GM23338 (cell line): ENCODE results near the gene C4orf36. TPM values are rescaled to one million over a fixed set of nuclear protein-coding genes. Genes with fewer than 3 reads are reported as not detected.

ENCODE experiments used
- ATAC-seq: fragments of 200-7000 bp; cut with Tn5 transposase; 3 replicates; pipeline ENCODE4 v1.9.1; 2020
- DNase-seq: peaks from one replicate; pipeline ENCODE4 v3.0.0-alpha.2; 2015; ENCODE audit warnings: low spot score
- H2AFZ ChIP-seq: fragments of 200-600 bp; sonication (generic); 2 replicates; pipeline ENCODE4 v1.8.0; 2016; ENCODE audit warnings: antibody characterized with exemption, mild to moderate bottlenecking, moderate library complexity
- H3F3A ChIP-seq: fragments of 200-600 bp; sonication (generic); replicated peaks from 2 replicates; pipeline ENCODE4 v1.8.0; 2017; ENCODE audit warnings: antibody characterized with exemption, mixed run types, low read depth
- H3K27ac ChIP-seq: fragments of 200-600 bp; sonication (generic); 2 replicates; pipeline ENCODE4 v1.6.1; 2016; ENCODE audit warnings: low read depth
- H3K27me3 ChIP-seq: fragments of 200-600 bp; sonication (generic); 2 replicates; pipeline ENCODE4 v1.8.0; 2016; ENCODE audit warnings: mild to moderate bottlenecking, mixed run types, moderate library complexity; ENCODE audit not compliant: insufficient read depth
- H3K36me3 ChIP-seq: fragments of 200-600 bp; sonication (generic); 2 replicates; pipeline ENCODE4 v1.8.0; 2016; ENCODE audit warnings: mild to moderate bottlenecking; ENCODE audit not compliant: insufficient read depth
- H3K4me1 ChIP-seq: fragments of 200-600 bp; sonication (generic); 2 replicates; pipeline ENCODE4 v1.8.0; 2016; ENCODE audit warnings: mild to moderate bottlenecking, moderate library complexity; ENCODE audit not compliant: insufficient read depth
- H3K4me2 ChIP-seq: fragments of 200-600 bp; sonication (generic); 2 replicates; pipeline ENCODE4 v1.7.1; 2017; ENCODE audit warnings: mixed run types
- H3K4me3 ChIP-seq: fragments of 200-600 bp; sonication (generic); 2 replicates; pipeline ENCODE4 v1.6.1; 2016; ENCODE audit warnings: mixed run types
- H3K79me2 ChIP-seq: fragments of 200-600 bp; sonication (generic); replicated peaks from 2 replicates; pipeline ENCODE4 v1.8.0; 2017; ENCODE audit warnings: mild to moderate bottlenecking; ENCODE audit not compliant: insufficient read depth
- H3K9me2 ChIP-seq: fragments of 200-600 bp; sonication (generic); 2 replicates; pipeline ENCODE4 v1.8.0; 2017; ENCODE audit not compliant: insufficient read depth
- H4K20me1 ChIP-seq: fragments of 200-600 bp; sonication (generic); replicated peaks from 2 replicates; pipeline ENCODE4 v1.8.0; 2017; ENCODE audit warnings: mild to moderate bottlenecking; ENCODE audit not compliant: insufficient read depth
- H3K27ac Mint-ChIP-seq: 2 replicates; pipeline ENCODE4 v1.8.0; 2020; ENCODE audit warnings: inconsistent platforms, mild to moderate bottlenecking, moderate library complexity, mixed read lengths
- H3K27me3 Mint-ChIP-seq: 3 replicates; pipeline ENCODE4 v1.8.0; 2022; ENCODE audit warnings: low read depth, mild to moderate bottlenecking, moderate library complexity, mixed read lengths, inconsistent platforms; ENCODE audit not compliant: insufficient read depth, poor library complexity
- H3K36me3 Mint-ChIP-seq: 3 replicates; pipeline ENCODE4 v1.8.0; 2021; ENCODE audit warnings: low read depth, mild to moderate bottlenecking, inconsistent platforms, moderate library complexity, mixed read lengths
- H3K4me1 Mint-ChIP-seq: 3 replicates; pipeline ENCODE4 v1.8.0; 2020; ENCODE audit warnings: mild to moderate bottlenecking, inconsistent platforms, mixed read lengths
- H3K4me3 Mint-ChIP-seq: 3 replicates; pipeline ENCODE4 v1.8.0; 2021; ENCODE audit warnings: moderate library complexity, mild to moderate bottlenecking, inconsistent platforms, mixed read lengths
- H3K9me3 Mint-ChIP-seq: 3 replicates; pipeline ENCODE4 v1.8.0; 2020; ENCODE audit warnings: moderate library complexity, mild to moderate bottlenecking, inconsistent platforms, mixed read lengths
- CREB1 ChIP-seq: fragments of 250-450 bp; sonication (Bioruptor Pico); IDR thresholded peaks from 2 replicates; pipeline ENCODE4 v1.5.0; 2020; ENCODE audit warnings: low read depth, mild to moderate bottlenecking, moderate library complexity
- EZH2 ChIP-seq: fragments of 200-600 bp; sonication (generic); IDR thresholded peaks from one replicate; pipeline ENCODE4 v1.8.0; 2017; ENCODE audit warnings: antibody characterized with exemption, mild to moderate bottlenecking, low read depth; ENCODE audit not compliant: unreplicated experiment
- EZH2phosphoT487 ChIP-seq: fragments of 200-600 bp; sonication (generic); IDR thresholded peaks from one replicate; pipeline ENCODE4 v1.8.1; 2018; ENCODE audit warnings: antibody characterized with exemption; ENCODE audit not compliant: unreplicated experiment
- NANOG ChIP-seq: IDR thresholded peaks from 2 replicates; pipeline ENCODE4 v1.6.1; 2016; ENCODE audit warnings: antibody characterized with exemption, borderline replicate concordance
- POLR2AphosphoS5 ChIP-seq: IDR thresholded peaks from 2 replicates; pipeline ENCODE4 v1.6.1; 2016; ENCODE audit warnings: antibody characterized with exemption, low read depth
- STAT1 ChIP-seq: IDR thresholded peaks from one replicate; pipeline ENCODE4 v1.6.1; 2016; ENCODE audit warnings: antibody characterized with exemption; ENCODE audit not compliant: unreplicated experiment
- ZNF114 ChIP-seq: fragments of 250-450 bp; sonication (Bioruptor Pico); IDR thresholded peaks from 2 replicates; pipeline ENCODE4 v1.5.0; 2020; ENCODE audit warnings: mild to moderate bottlenecking, moderate library complexity
- polyA plus RNA-seq: library from polyadenylated mRNA; unstranded; fragments of >200 nt; fragmentation: Nextera tagmentation; extraction: Ambion mirVana; gene quantifications from 2 replicates; pipeline ENCODE4 v1.2.1, GENCODE V29; 2016
- total RNA-seq: library from RNA; depleted of rRNA; stranded (reverse); fragments of >200 nt; shearing (Covaris generic); gene quantifications from 2 replicates; pipeline ENCODE4 v1.2.3, GENCODE V29; 2014
- TF ChIP-seq, protein P1 (sequence below), 2 experiments: fragments of 200-600 bp in 1 of 2; sonication (generic) in 1 of 2; conservative IDR thresholded peaks; 2 replicates each; pipeline versions ENCODE4 v1.5.1 to v1.6.1; 2016 to 2017; ENCODE audit warnings: antibody characterized with exemption in 2 of 2, low read depth in 2 of 2, mild to moderate bottlenecking in 2 of 2, moderate library complexity in 1 of 2
- TF ChIP-seq, protein P2 (sequence below): fragments of 250-450 bp; sonication (Bioruptor Pico); IDR thresholded peaks from 2 replicates; pipeline ENCODE4 v1.5.0; 2020; ENCODE audit warnings: mild to moderate bottlenecking, moderate library complexity
- TF ChIP-seq, protein P3 (sequence below): IDR thresholded peaks from 2 replicates; pipeline ENCODE4 v1.6.1; 2016; ENCODE audit warnings: antibody characterized with exemption
- TF ChIP-seq, protein P4 (sequence below): IDR thresholded peaks from one replicate; pipeline ENCODE4 v1.6.1; 2018; ENCODE audit warnings: antibody characterized with exemption; ENCODE audit not compliant: unreplicated experiment

The C4orf36 gene
- total and polyA plus RNA-seq, 2 experiments from 2014 or later = 1.1 to 1.6 TPM

DNA sequence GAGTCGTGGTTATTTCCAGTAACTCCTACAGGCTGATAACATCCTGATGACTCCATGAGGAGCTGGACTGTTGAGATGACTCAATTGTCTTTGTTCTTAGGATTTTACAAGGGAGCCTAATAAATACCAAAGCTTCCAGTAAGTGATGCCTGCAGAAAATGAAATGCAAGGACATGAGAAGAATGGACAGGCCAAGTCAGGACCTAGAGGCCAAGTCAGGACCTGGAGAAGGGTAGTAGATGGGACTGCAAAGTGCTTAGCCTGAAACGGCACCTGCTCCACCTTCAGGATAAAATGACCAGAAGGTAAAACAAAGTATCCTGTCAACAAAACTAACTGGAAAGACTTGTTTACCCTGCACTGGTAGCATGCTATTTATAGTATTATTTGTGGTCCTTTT is 36.6 kb downstream of the C4orf36 start:
- peaks cover 19% of the 10 kb centered on the region for H3K27me3 Mint-ChIP-seq
- Histone ChIP-seq H3K4me2 (no peak overlapping the region), H2AFZ (no peak overlapping the region)

More for the DNA sequence above, 36.6 kb downstream of the C4orf36 start:
- no peaks in the 10 kb centered on the region for H3K79me2 ChIP-seq
- Mint-ChIP-seq H3K27ac (no peak overlapping the region), H3K4me3 (no peak overlapping the region), H3K9me3 (no peaks in the 10 kb centered on the region), H3K4me1 (peaks cover 18% of the 10 kb centered on the region), H3K36me3 (no peaks in the 10 kb centered on the region)
- no peaks in the 10 kb centered on the region for H3K9me2 ChIP-seq
- peaks cover 49% of the 10 kb centered on the region for H3K27me3 ChIP-seq
- H3K4me3 ChIP-seq = no peak overlapping the region
- H3K4me1 ChIP-seq = peaks cover 15% of the 10 kb centered on the region
- ATAC-seq = no peak
- H3K36me3 ChIP-seq = no peaks in the 10 kb centered on the region
- no peak for DNase-seq
- peaks cover 3% of the 10 kb centered on the region; the same call in 1 of the 2 replicates for H4K20me1 ChIP-seq
- H3K27ac ChIP-seq = no peak overlapping the region
- no peaks in the 10 kb centered on the region for H3F3A ChIP-seq
- TF ChIP-seq POLR2AphosphoS5 (no peak), EZH2phosphoT487 (no peak), STAT1 (no peak), EZH2 (no peak), CREB1 (CRISPR knock-in tag) (no peak), NANOG (no peak), ZNF114 (CRISPR knock-in tag) (no peak)
- TF ChIP-seq, protein P1, sequence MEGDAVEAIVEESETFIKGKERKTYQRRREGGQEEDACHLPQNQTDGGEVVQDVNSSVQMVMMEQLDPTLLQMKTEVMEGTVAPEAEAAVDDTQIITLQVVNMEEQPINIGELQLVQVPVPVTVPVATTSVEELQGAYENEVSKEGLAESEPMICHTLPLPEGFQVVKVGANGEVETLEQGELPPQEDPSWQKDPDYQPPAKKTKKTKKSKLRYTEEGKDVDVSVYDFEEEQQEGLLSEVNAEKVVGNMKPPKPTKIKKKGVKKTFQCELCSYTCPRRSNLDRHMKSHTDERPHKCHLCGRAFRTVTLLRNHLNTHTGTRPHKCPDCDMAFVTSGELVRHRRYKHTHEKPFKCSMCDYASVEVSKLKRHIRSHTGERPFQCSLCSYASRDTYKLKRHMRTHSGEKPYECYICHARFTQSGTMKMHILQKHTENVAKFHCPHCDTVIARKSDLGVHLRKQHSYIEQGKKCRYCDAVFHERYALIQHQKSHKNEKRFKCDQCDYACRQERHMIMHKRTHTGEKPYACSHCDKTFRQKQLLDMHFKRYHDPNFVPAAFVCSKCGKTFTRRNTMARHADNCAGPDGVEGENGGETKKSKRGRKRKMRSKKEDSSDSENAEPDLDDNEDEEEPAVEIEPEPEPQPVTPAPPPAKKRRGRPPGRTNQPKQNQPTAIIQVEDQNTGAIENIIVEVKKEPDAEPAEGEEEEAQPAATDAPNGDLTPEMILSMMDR (conservative IDR thresholded peaks at IDR 0.05; ENCODE audit: low read depth in 2 of 2) = no peak
- TF ChIP-seq, protein P2, sequence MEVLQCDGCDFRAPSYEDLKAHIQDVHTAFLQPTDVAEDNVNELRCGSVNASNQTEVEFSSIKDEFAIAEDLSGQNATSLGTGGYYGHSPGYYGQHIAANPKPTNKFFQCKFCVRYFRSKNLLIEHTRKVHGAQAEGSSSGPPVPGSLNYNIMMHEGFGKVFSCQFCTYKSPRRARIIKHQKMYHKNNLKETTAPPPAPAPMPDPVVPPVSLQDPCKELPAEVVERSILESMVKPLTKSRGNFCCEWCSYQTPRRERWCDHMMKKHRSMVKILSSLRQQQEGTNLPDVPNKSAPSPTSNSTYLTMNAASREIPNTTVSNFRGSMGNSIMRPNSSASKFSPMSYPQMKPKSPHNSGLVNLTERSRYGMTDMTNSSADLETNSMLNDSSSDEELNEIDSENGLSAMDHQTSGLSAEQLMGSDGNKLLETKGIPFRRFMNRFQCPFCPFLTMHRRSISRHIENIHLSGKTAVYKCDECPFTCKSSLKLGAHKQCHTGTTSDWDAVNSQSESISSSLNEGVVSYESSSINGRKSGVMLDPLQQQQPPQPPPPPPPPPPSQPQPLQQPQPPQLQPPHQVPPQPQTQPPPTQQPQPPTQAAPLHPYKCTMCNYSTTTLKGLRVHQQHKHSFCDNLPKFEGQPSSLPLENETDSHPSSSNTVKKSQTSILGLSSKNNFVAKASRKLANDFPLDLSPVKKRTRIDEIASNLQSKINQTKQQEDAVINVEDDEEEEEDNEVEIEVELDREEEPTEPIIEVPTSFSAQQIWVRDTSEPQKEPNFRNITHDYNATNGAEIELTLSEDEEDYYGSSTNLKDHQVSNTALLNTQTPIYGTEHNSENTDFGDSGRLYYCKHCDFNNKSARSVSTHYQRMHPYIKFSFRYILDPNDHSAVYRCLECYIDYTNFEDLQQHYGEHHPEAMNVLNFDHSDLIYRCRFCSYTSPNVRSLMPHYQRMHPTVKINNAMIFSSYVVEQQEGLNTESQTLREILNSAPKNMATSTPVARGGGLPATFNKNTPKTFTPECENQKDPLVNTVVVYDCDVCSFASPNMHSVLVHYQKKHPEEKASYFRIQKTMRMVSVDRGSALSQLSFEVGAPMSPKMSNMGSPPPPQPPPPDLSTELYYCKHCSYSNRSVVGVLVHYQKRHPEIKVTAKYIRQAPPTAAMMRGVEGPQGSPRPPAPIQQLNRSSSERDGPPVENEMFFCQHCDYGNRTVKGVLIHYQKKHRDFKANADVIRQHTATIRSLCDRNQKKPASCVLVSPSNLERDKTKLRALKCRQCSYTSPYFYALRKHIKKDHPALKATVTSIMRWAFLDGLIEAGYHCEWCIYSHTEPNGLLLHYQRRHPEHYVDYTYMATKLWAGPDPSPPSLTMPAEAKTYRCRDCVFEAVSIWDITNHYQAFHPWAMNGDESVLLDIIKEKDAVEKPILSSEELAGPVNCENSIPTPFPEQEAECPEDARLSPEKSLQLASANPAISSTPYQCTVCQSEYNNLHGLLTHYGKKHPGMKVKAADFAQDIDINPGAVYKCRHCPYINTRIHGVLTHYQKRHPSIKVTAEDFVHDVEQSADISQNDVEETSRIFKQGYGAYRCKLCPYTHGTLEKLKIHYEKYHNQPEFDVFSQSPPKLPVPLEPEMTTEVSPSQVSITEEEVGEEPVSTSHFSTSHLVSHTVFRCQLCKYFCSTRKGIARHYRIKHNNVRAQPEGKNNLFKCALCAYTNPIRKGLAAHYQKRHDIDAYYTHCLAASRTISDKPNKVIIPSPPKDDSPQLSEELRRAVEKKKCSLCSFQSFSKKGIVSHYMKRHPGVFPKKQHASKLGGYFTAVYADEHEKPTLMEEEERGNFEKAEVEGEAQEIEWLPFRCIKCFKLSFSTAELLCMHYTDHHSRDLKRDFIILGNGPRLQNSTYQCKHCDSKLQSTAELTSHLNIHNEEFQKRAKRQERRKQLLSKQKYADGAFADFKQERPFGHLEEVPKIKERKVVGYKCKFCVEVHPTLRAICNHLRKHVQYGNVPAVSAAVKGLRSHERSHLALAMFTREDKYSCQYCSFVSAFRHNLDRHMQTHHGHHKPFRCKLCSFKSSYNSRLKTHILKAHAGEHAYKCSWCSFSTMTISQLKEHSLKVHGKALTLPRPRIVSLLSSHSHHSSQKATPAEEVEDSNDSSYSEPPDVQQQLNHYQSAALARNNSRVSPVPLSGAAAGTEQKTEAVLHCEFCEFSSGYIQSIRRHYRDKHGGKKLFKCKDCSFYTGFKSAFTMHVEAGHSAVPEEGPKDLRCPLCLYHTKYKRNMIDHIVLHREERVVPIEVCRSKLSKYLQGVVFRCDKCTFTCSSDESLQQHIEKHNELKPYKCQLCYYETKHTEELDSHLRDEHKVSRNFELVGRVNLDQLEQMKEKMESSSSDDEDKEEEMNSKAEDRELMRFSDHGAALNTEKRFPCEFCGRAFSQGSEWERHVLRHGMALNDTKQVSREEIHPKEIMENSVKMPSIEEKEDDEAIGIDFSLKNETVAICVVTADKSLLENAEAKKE (CRISPR knock-in tag) = no peak
- TF ChIP-seq, protein P3, sequence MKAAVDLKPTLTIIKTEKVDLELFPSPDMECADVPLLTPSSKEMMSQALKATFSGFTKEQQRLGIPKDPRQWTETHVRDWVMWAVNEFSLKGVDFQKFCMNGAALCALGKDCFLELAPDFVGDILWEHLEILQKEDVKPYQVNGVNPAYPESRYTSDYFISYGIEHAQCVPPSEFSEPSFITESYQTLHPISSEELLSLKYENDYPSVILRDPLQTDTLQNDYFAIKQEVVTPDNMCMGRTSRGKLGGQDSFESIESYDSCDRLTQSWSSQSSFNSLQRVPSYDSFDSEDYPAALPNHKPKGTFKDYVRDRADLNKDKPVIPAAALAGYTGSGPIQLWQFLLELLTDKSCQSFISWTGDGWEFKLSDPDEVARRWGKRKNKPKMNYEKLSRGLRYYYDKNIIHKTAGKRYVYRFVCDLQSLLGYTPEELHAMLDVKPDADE = no peak
- TF ChIP-seq, protein P4, sequence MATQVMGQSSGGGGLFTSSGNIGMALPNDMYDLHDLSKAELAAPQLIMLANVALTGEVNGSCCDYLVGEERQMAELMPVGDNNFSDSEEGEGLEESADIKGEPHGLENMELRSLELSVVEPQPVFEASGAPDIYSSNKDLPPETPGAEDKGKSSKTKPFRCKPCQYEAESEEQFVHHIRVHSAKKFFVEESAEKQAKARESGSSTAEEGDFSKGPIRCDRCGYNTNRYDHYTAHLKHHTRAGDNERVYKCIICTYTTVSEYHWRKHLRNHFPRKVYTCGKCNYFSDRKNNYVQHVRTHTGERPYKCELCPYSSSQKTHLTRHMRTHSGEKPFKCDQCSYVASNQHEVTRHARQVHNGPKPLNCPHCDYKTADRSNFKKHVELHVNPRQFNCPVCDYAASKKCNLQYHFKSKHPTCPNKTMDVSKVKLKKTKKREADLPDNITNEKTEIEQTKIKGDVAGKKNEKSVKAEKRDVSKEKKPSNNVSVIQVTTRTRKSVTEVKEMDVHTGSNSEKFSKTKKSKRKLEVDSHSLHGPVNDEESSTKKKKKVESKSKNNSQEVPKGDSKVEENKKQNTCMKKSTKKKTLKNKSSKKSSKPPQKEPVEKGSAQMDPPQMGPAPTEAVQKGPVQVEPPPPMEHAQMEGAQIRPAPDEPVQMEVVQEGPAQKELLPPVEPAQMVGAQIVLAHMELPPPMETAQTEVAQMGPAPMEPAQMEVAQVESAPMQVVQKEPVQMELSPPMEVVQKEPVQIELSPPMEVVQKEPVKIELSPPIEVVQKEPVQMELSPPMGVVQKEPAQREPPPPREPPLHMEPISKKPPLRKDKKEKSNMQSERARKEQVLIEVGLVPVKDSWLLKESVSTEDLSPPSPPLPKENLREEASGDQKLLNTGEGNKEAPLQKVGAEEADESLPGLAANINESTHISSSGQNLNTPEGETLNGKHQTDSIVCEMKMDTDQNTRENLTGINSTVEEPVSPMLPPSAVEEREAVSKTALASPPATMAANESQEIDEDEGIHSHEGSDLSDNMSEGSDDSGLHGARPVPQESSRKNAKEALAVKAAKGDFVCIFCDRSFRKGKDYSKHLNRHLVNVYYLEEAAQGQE = no peak
